Hematopoietic multipotent progenitor cell treated with erythropoietin and hydrocortisone succinate and interleukin-3 and kit ligand, for 4 days (in vitro differentiated cells): ENCODE measurements around the gene COX5B.
"Not testable (repeated sequence)": the region's sequence is repeated elsewhere in the genome, so short reads cannot be mapped to it uniquely, and the experiment has no call there.

ENCODE experiments used
- DNase-seq: peaks from one replicate; pipeline ENCODE4 v3.0.0-alpha.2; 2015

Gene COX5B, protein sequence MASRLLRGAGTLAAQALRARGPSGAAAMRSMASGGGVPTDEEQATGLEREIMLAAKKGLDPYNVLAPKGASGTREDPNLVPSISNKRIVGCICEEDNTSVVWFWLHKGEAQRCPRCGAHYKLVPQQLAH

DNA sequence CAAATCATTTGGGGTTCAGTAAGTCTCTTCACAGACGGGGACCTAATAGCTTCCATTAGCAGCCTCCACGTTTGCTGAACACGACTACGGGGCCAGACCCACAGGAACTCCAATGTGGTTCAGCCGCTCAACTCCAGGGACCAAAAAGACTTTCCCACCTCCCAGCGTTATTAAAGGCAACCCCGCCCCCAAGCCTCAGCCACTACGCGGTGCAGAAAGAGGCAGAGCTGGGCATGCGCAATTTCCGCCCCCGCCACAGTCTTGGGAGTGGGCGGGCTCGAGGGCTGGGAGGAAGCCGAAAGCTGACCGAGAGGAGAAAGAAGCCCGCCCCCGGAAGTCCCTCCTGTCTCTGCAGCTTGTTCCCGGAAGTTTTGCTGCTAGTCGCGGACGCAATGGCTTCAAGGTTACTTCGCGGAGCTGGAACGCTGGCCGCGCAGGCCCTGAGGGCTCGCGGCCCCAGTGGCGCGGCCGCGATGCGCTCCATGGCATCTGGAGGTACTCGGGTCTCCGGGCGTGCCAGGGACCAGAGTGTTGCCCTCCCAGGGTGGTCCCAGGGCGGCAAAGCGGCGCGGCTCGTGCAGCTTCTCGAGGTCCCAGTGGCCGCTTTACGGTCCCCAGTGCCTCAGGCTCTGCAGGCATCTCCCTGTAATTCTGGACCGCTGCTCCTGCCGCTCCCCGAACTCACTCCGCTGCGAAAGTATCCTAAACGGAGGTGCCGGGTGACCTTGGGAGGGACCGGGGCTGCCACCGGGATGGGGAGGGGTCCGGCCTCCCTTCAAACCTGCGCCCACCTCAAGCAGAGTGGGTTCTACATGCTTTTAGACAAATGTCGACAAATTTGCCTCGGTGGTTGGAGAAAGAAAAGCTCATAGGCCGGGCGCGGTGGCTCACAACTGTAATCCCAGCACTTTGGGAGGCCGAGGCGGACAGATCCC is at the start of gene COX5B:
Gene COX5B, plus strand, starts transcription at position 368 of the 935 bp plus-strand sequence. Its CDS starts 25 bp downstream, at position 393.
- DNase-seq: peak; percentile 100

DNA sequence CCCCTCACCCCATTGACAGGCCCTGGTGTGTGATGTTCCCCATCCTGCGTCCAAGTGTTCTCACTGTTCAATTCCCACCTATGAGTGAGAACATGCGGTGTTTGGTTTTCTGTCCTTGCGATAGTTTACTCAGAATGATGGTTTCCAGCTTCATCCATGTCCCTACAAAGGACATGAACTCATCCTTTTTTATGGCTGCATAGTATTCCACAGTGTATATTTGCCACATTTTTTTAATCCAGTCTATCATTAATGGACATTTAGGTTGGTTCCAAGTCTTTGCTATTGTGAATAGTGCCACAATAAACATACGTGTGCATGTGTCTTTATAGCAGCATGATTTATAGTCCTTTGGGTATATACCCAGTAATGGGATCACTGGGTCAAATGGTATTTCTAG is 49.7 kb upstream of the COX5B start:
- DNase-seq: not testable (repeated sequence)

DNA sequence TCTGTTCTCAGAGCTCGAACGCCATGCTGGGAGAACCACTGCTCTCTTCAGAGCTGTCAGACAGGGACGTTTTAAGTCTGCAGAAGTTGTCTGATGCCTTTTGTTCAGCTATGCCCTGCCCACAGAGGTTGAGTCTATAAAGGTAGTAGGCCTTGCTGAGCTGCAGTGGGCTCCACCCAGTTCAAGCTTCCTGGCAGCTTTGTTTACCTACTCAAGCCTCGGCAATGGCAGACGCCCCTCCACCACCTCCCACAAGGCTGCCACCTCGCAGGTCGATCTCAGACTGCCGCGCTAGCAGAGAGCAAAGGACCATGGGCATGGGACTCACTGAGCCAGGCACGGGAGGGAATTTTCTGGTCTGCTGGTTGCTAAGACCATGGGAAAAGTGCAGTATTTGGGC is 44.3 kb upstream of the COX5B start:
- DNase-seq: not testable (repeated sequence)

DNA sequence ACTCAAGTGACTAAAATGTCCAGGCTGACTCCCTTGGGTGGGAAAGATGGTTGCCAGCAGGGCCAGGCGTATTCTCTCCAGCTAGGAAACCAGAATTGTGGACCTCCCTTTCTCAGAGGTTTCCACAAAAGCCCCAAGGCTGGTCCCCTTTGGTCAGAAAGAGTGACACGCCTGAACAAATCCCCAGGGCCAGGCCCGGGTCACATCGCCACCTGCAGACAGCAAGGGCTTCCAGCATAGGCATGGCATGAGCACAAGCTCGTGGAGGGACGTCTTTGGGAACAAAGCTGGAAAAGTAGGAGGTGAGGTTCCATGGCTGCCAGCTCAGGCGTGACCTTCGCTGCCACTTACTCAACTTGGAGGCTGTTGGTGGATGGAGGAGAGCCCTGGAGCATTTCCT is 40.8 kb upstream of the COX5B start:
- DNase-seq: not testable (repeated sequence)

DNA sequence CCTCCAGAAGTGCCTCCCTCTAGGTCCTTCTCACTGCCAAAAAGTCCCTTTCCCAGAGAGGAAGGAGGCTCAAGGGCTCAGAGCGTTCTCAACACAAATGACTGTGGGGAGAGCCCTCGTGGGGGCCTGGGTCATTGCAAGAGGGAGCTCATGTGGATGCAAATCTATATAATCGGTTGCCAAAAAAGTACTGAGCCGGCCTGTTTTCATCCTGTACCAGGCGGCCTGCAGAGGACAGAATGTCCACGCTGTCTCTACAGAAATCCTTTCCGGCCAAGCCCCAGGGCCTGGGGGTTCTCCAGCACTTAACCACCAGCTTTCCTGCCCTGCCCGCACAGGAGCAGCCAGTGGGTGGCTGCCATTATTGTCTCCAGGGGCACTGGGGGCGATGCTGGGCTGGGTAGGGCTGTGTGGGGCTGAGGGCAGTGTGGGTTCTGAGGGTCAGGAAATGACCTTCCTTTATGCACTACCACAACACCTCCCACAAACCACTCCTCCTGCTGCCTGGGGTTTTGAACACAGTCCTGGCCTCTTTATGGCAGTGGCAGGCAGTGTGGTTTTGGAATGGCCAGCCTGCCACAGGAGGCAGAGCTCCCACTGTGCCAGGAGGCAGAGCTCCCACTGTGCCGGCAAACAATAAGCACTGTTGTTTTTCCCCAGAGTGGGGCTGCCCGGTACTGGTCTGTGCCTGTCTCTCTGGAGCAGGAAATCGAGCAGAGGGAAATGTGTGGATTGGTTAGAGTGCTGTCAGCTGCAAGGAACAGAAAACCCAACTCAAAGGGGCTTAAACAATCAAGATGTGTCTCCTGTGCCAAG is 40.1 kb upstream of the COX5B start:
- not testable (repeated sequence) for DNase-seq

DNA sequence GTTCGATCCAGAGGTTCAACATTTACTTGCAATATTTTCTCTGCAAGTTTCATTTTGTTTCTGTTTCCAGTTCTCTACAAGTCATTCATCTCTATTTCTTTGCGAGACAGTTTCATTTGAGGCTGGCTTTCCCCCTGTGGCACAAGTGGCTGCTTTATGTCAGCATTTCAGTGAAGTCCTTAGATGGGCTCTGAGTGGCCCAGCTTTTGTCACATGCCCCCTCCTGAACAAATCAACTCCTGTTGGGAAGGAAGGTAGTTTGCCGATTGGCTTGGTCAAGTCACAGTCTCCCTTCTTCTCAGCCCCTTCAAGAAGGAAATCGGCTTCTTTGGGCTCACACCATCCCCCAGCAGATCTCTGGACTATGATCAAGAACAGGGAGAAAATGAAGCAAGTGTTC is 37.1 kb upstream of the COX5B start:
- not testable (repeated sequence) for DNase-seq

DNA sequence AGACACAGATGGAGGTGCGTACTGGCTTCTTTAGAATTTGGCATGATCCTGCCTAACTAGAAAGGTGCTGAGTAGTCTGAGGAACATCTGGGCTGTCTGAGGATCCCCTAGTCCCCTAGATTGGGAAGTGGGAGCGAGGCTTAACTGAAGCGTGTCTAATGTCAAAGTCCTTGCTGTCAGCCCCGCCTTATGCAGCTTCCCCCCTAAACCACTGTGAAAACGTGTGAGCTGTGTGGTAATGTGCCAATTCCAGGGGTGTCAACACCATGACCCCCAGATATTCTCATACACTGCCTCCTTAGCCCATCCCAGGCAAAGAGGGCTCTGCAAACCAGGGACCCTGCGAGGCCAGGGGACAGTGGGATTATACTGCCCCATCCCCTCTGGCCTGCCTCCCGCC is 34.0 kb upstream of the COX5B start:
- not testable (repeated sequence) for DNase-seq

DNA sequence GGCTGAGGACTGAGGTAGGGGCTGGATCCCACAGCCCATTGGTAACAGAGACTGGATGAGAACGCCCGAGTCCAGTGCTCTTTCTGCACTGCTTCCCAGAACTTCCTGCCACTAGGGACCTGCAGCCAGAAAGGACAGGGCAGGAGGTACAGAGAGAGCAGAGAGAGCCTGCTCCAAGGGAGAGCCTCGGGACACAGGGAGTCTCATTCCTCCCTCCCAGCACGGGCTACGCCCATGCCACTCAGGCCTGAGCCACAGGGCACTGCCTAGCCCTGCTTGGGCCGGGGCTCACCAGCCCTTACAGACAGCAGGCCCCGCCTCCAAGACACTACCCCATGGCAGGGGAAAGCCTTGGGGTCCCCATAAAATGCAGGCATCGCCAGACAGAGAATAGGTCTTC is 30.1 kb upstream of the COX5B start:
- not testable (repeated sequence) for DNase-seq

DNA sequence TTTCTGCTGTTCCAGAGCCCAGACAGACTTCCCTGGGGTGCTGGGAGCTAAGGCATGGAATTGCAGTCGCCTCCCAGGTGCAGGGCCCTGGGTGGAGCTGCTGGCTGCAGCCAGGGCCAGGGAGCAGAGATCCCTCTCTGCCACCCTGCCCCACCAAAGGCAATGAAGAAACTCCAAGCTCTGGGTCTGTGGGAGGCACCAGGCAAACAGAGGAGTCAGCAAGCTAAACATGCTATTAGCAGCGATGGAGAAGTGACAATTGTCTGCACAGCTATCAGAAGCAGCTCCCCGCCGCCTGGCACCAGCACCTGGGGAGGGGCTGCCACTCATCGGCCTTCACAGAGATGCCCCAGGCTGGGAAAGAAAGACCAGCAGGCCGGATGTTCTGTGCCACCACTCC is 28.0 kb upstream of the COX5B start:
- DNase-seq: no peak

DNA sequence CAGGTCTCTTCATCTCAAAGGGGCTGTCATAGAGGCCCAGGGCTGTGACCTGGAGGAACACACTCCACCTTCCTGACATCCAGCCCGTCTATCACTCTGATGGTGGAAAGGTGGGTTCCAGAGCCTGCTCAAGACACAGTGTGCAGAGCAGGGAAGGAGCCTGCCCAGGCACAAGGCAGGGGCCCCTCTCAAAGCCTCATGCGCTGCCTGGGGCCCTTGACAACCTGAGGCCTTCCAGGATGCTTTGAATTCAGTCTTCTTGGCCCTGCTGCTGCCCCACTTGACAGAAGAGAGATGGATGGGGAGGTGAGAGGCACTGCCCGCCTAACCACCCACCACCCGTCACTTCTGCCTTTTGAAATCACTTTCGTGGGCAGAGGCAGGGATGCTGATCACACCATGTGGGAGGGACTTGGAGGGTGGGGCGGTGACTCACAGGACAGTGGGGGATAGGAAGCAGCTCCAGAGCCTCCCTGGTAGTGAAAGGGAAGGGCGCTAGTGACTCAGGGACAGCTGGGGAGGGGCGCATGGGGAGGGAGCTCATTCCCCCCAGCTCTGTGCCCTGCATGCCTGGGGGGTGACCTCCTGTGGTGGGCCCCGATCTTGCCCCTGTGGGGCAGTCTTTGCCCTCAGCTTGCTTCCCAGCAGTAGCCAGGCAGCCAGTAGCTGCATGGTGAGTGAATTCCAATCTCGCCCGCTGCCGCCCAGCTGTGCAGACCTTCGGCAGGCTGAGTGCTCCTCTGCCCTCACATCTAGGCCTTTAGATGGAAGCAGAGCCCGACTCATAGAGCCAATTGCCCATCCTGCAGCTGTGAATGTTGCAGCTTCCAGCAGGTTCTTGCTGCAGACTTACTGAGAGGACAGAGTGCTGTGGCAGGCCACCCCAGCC is 26.7 kb upstream of the COX5B start:
- not testable (repeated sequence) for DNase-seq

DNA sequence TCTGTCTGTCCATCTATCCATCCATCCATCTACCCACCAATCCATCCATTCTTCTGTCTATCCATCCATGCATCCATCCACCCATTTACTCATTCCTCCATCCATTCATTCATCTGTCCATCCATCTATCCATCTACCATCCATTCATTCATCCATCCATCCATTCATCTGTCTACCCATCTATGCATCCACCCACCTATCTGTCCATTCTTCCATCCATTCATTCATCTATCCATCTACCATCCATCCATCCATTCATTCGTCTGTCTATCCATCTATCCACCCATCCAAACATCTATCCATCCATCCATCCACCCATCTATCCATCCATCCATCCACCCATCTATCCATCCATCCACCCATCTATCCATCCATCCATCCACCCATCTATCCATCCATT is 25.4 kb upstream of the COX5B start:
- DNase-seq: not testable (repeated sequence)

DNA sequence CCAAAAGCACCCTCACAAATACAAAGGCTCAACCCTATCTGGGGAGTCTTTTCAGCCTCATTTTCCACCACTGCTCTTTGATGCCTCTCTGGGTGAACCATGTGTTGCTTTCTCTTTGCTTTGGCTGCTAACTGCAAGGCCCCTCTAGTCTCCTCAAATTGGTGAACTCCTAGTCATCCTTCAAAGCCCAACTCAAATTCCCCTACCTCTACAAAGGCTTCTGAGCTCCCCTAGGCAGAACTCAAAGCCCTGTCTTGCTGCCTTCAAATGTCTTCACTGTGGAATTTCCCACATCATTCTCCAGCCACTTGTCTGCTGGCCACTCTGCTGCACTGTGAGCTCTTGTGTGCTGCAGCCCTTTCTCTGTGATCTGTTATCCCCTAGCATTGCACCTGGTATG is 22.9 kb upstream of the COX5B start:
- DNase-seq: not testable (repeated sequence)

DNA sequence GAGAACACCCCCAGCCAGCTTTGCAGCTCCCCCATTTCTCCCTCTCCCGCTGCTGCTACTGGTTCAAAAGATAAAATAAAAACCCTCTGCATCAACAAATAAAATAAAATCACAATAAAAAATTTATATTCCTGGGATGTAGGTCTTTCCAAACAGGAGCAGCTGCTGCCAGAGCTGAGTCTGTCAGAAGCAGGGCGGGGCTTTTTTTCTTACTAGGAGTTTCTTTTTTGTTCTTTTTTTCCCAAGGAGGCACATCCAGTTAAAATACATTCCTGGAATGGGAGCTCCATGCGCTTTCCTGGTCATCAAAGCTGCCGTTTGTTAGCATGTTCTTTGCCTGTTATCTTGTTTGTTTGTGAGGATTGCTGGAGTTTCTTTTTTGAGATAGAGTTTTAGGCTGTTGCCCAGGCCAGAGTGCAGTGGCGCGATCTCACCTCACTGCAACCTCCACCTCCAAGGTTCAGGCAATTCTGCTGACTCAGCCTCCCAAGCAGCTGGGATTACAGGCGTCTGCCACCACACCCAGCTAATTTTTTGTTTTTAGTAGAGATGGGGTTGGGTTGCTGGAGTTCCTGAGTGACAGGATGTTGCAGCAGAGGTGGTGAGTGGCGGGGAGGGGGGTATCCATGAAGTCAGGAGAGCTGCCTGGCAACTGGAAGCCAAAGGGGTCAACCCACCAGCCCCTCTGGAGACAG is 20.4 kb upstream of the COX5B start:
- not testable (repeated sequence) for DNase-seq

DNA sequence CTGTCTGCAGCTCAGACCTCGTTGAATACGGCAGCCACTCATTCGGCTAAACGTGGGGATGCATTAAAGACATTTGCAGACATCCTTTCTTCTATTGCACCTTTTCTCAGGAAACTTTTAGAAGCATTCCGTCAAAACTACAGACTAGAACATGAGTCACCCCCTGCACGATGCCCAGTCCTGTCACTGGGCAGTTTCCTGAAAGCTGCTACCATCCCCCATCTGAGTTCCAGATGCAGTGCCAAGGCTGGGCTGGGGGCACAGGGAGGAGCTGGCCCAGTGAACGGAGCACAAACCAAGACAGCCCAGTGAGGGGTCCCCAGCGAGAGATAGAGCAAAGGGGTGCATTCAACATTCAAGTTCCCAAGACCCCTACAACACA is 19.8 kb upstream of the COX5B start:
- DNase-seq: not testable (repeated sequence)

DNA sequence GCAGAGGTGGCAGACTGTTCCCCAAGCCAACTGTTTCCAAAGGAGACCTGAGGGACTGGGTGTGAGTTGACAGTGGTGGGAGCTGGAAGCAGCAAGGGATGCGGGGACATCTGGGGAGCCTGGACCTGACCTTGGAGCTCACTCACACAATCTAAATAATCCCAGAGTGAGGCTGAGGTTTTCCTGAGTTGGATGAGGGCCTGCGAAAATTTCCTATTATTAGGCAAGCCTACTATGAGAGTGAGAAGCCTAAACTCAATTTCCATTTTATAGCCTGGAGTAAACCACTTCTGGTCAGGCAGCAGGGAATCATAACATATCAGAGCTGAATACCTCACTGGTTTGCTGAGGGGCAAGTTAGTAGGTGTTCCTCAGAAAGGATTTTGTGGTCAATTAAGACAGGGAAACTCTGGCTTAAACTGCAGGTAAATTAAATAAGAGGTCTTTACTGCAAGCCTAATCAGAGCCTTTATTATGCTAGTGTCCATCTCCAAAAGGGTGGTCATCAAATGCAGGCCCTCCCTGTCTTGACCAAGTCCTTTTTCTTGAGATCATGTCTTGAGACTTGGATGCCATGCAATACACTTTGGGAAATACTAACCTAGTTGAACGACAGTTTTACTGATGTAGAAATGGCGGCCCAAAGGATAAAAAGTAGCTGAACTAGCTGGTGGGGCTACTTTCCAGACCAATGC is 1.7 kb upstream of the COX5B start:
- DNase-seq: no peak

DNA sequence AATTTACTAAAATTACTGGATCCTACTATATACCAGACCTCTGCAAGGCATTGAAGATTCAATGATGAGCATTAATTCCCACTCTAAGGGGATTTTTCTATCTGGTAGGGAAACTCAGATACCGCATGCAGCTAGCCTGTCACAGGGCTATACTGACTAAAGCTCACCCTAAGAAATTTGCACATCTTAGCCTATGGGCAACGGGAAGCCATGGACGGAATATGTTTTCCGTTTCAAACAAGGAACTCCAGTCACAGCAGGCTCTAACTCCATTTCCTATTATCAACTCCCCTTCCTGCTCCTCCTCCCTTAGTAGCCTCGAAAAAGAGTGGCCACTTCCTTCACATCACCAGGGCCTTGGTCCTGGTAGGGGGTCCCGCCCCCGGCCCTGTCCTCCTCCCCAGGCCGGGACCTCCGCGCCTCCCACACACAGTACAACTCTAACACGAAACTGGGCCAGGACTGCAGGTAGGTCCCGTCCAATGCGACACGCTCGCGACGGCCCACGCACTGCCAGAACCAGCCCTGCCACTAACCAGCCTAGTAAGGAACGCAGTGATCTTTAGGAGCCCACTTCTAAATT is 659 bp upstream of the COX5B start:
- DNase-seq: peak; percentile 58

DNA sequence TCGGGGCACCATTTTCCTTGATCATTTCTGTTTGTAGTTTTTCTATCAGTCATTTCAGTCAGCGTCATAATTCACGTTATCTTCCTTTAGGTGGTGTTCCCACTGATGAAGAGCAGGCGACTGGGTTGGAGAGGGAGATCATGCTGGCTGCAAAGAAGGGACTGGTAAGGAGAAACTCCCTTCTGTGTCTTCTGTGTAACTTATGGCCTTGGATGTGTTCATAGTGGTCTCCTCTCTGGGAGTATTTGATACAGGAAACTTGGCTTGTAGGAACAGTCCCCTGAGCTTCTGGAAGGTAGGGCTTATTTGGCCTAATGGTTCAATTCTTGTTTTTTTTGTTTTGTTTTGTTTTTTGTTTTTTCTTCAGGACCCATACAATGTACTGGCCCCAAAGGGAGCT is 1.1 kb downstream of the COX5B start:
- no peak for DNase-seq

DNA sequence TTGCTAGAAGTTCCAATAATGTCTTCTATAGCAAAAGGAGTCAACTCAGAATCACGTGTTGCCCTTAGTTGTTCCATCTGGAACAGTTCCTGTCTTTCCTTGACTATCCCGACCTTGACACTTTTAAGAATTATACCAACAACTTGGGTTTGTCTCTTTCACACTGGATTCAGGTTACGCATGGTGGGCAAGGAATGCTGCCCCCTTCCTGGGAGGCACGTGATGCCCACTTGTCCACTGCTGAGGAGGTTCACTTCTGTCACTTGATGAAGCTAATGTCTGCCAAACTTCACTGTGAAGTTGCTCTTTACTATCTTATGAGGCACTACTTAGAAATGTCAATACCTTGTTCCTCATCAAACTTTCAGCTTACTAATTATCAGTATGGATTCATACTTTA is 5.3 kb downstream of the COX5B start:
- DNase-seq: no peak

DNA sequence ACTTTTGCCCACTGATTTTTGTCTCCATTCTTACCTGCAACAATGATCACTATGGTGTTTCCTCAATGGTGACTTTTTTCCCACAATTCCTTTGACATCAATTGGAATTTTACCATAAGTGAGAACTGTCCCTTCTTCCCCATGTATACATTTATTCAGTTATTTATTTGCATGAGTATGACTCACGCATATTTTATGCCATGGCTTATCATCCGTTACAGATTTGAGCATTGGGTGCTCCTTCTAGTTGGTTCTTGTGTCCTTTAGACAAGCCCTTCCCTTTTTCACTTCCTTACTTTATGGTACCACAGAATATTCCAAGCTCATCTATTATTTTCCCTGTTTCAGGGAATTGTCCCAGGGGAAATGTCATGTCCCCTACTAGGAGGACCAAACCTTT is 7.6 kb downstream of the COX5B start:
- no peak for DNase-seq

DNA sequence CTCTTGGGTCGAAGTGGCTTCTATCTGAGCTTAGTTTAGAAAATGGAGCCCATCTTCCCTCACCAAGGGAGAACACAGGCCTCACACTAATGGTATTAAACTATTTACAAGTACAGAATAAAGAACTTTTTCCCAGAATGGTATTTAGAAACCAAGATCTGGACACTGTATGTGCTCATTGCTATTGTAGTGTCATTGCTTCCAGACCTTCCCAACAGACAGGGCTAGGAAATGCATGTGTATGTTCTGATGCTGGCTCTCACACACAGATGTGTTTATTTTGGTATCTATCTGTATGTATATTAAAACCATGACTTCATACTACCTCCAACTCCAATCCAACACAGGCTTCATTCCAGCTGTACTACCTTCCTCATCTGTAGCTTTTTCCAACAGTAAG is 8.0 kb downstream of the COX5B start:
- DNase-seq: no peak

DNA sequence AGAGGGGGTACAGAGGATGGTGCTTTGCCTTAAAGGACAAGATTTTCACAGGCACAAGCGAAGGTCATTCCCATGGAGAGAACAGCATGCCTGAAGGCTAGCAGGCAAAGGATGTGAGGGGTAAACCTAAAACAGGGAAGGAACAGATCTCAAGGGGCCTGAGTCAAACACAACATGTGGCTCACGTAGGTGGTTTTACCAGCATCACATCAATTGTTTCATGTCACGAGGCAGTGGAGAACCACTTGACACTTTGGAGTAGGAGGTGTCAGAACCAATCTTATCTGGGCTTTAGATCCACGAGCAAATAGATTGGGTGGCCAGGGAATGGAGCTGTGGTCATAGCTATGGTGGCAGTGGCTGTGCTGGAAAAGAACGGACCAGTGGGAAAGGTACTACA is 8.4 kb downstream of the COX5B start:
- DNase-seq: no peak
